ENCODE results near the gene PFKFB3. TPM values are rescaled to one million over a fixed set of nuclear protein-coding genes. Genes with fewer than 3 reads are reported as not detected.

The PFKFB3 gene
- total and polyA plus RNA-seq, 2 of the 4 experiments (the other 2 are of a cell fraction): 34.1 to 45.5 TPM

DNA sequence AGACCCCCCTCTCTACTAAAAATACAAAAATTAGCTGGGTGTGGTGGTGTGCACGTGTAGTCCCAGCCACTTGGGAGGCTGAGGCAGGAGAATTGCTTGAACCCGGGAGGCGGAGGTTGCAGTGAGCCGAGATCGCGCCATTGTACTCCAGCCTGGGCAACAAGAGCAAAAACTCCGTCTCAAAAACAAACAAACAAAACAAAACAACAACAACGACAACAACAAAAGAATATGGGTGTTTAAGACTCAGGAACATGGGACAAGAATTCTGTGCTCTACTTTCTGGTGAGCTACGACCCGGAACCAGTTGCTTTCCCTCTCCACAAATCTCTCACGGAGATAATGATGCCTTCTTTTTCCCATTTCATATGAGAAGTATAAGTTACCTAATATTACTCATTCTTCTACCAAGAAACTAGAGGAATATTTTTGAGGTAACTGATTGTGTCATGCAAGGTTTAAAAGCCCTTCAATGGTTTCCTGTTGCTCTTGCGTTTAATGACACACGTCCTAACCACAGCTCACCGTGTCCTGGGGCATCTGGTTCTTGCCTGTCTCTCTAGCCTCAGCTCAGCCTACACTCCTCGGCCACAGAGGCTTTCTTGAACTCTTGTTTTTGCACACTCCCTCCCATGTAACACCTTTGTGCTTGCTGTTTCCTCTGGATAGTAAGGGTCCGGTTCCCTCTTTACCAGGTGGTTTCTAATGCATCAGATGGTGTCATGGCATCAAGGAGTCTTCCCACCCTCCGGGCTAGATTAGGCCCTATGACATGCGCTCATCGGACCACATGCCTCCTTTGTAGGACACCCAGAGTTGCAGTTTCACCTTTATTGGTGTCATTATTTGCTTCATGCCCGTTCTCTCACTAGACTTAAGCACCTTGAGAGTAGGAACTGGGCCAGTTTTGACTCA lies 67.5 kb downstream of the PFKFB3 start:
- Histone ChIP-seq H3K4me2 (ENCODE audit: low read depth, low read length) (no peak overlapping the region), H3K56ac (ENCODE audit: extremely low read depth, insufficient read depth, low read length) (no peak overlapping the region), H2BK15ac (ENCODE audit: low read depth, low read length) (no peak overlapping the region)
- TF ChIP-seq NFE2L2 (IDR thresholded peaks at IDR 0.05; ENCODE audit: low read depth, low read length) (no peak), ELK1 (IDR thresholded peaks at IDR 0.05; ENCODE audit: borderline replicate concordance, low read depth, low read length) (no peak), MXI1 (IDR thresholded peaks at IDR 0.05; ENCODE audit: borderline replicate concordance, low read depth, low read length) (no peak), POLR2A (IDR thresholded peaks at IDR 0.05; ENCODE audit: low read depth, low read length) (no peak), MAZ (IDR thresholded peaks at IDR 0.05; ENCODE audit: borderline replicate concordance, low read depth, low read length) (no peak), RFX5 (IDR thresholded peaks at IDR 0.05; ENCODE audit: low read depth, low read length) (no peak), RAD21 (IDR thresholded peaks at IDR 0.05; ENCODE audit: low read length) (no peak), CHD1 (IDR thresholded peaks at IDR 0.05; ENCODE audit: low read depth, low read length) (no peak), CTCF (conservative IDR thresholded peaks at IDR 0.05; ENCODE audit: low read depth, low read length) (no peak), CEBPB (IDR thresholded peaks at IDR 0.05; ENCODE audit: low read depth, low read length) (no peak), SMC3 (IDR thresholded peaks at IDR 0.05; ENCODE audit: low read depth, low read length) (no peak), MAFK (IDR thresholded peaks at IDR 0.05; ENCODE audit: low read depth, low read length) (no peak), FOS (IDR thresholded peaks at IDR 0.05; ENCODE audit: low read depth, low read length) (no peak), BHLHE40 (IDR thresholded peaks at IDR 0.05; ENCODE audit: low read depth, low read length) (no peak)
- TF ChIP-seq, protein P1, sequence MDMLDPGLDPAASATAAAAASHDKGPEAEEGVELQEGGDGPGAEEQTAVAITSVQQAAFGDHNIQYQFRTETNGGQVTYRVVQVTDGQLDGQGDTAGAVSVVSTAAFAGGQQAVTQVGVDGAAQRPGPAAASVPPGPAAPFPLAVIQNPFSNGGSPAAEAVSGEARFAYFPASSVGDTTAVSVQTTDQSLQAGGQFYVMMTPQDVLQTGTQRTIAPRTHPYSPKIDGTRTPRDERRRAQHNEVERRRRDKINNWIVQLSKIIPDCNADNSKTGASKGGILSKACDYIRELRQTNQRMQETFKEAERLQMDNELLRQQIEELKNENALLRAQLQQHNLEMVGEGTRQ (IDR thresholded peaks at IDR 0.05; ENCODE audit: low read depth, low read length): no peak

More for the DNA sequence above, 67.5 kb downstream of the PFKFB3 start:
- Histone ChIP-seq H2BK20ac (ENCODE audit: low read depth, low read length) (no peak overlapping the region), H2AFZ (replicated peaks; ENCODE audit: low read length, poor library complexity) (no peak overlapping the region), H3K9me1 (ENCODE audit: insufficient read depth, low read length) (peaks cover 21% of the 10 kb centered on the region), H2AK5ac (ENCODE audit: low read depth, low read length) (0 out of 2 replicates have a peak overlapping the region, but pooled peaks have one; percentile 5), H3K4ac (ENCODE audit: low read depth, low read length) (no peak overlapping the region), H3K9ac (ENCODE audit: low read depth, low read length) (no peak overlapping the region), H3K23ac (ENCODE audit: low read depth, low read length) (no peak overlapping the region), H3K4me1 (ENCODE audit: control insufficient read depth, insufficient read depth, low read length) (peaks cover 5% of the 10 kb centered on the region), H3K79me1 (ENCODE audit: low read depth in 1 of 2, low read length in 2 of 2) (0 out of 4 replicates have a peak, but pooled peaks cover 0 to 8% of the 10 kb centered on the region in 2 experiments), H4K91ac (ENCODE audit: insufficient read depth, low read depth, low read length) (no peak overlapping the region), H3K36me3 (ENCODE audit: control insufficient read depth, insufficient read depth, low read length) (no peaks in the 10 kb centered on the region), H3K9me3 (ENCODE audit: control insufficient read depth, insufficient read depth, low read length) (no peaks in the 10 kb centered on the region), H2BK120ac (ENCODE audit: low read depth, low read length) (no peak overlapping the region), H3K18ac (ENCODE audit: low read depth, low read length) (no peak overlapping the region), H4K5ac (ENCODE audit: low read depth, low read length) (no peak overlapping the region), H4K8ac (ENCODE audit: low read depth in 2 of 2, low read length in 2 of 2) (no peak overlapping the region), H3K4me3 (ENCODE audit: insufficient read depth, low read depth, low read length) (no peak overlapping the region), H3K27me3 (ENCODE audit: control insufficient read depth, insufficient read depth, low read length) (no peaks in the 10 kb centered on the region), H2AK9ac (replicated peaks; ENCODE audit: low read depth, low read length, poor library complexity) (no peak overlapping the region), H3K14ac (replicated peaks; ENCODE audit: low read depth, low read length) (no peak overlapping the region), H2BK5ac (ENCODE audit: low read depth, low read length, poor library complexity, severe bottlenecking) (no peak overlapping the region), H3K27ac (ENCODE audit: insufficient read depth, low read length) (no peak overlapping the region), H4K20me1 (ENCODE audit: insufficient read depth, low read length) (no peaks in the 10 kb centered on the region)
- ATAC-seq (ENCODE audit: low read depth) (no peak), DNase-seq (peak; percentile 19)
- BruUV-seq (replicated peaks): no TSS peak
- POLR2A ChIA-PET (ENCODE audit: unreplicated experiment): no interaction called here
- 100% methylated on average over 7 of the region's 20 CpGs; no CpG with 5 or more reads in 1 of the 2 experiments for WGBS, 2 experiments (ENCODE audit: extremely low coverage in 2 of 2, insufficient read length in 1 of 2)
- intact Hi-C loops (cut with micrococcal nuclease) (no loop called here), dilution Hi-C loops (cut with HindIII; ENCODE audit: low sequenced_read_pairs, unreplicated experiment) (no loop called here), in situ Hi-C loops (cut with MboI; ENCODE audit: low sequenced_read_pairs) (no loop called here)
- CTCF ChIA-PET: interaction anchor here (0.5 kb wide), 1 partner anchor 129 kb away, joined by 3 read pairs; no protein-coding TSS in a partner anchor
